ENCODE measurements around the gene HAGHL.
"Not testable (repeated sequence)": the region's sequence is repeated elsewhere in the genome, so short reads cannot be mapped to it uniquely, and the experiment has no call there.

- not testable (repeated sequence) for TF ChIP-seq CTCF (conservative IDR thresholded peaks at IDR 0.05; ENCODE audit: low read depth, low read length); EZH2 (IDR thresholded peaks at IDR 0.05; ENCODE audit: borderline replicate concordance, low read depth, low read length, poor library complexity, severe bottlenecking)
Observed at GRCh38 chr16:776298-776697, 49.4 kb downstream of the HAGHL start.

Measured in A673 (cell line).